Neural cell (in vitro differentiated cells): ENCODE results near the gene PRRT1B.

ENCODE experiments used
- CTCF ChIP-seq: fragments of 450-650 bp; IDR thresholded peaks from 2 replicates; pipeline ENCODE4 v1.5.1; 2014; ENCODE audit warnings: antibody characterized with exemption, mild to moderate bottlenecking, moderate library complexity; ENCODE audit not compliant: poor library complexity, severe bottlenecking
- EP300 ChIP-seq: fragments of 450-650 bp; conservative IDR thresholded peaks from 2 replicates; pipeline ENCODE4 v1.6.1; 2014; ENCODE audit warnings: antibody characterized with exemption, mild to moderate bottlenecking, moderate library complexity; ENCODE audit not compliant: poor library complexity, severe bottlenecking
- EZH2 ChIP-seq: fragments of 200-600, 300-800 bp; shearing (Covaris generic), sonication (generic); IDR thresholded peaks from 2 replicates; pipeline ENCODE4 v1.6.1; 2014; ENCODE audit warnings: antibody characterized with exemption, low read length, borderline replicate concordance, mild to moderate bottlenecking; ENCODE audit not compliant: insufficient read depth, poor library complexity, severe bottlenecking
- POLR2AphosphoS5 ChIP-seq: IDR thresholded peaks from 2 replicates; pipeline ENCODE4 v1.6.1; 2012

GRCh38 chr9:131534721-131535237 lies 10.5 kb upstream of the PRRT1B start:
- TF ChIP-seq CTCF, result no peak
- TF ChIP-seq POLR2AphosphoS5, result no peak
- TF ChIP-seq EZH2, result no peak
- TF ChIP-seq EP300, result no peak
